HEK293T (cell line): ENCODE results near the gene TDRKH.

ENCODE experiments used
- BHLHE40 ChIP-seq: fragments of 450-650 bp; IDR thresholded peaks from 2 replicates; pipeline ENCODE4 v1.6.1; 2016; ENCODE audit warnings: mild to moderate bottlenecking, moderate library complexity, borderline replicate concordance
- ELF4 ChIP-seq: fragments of 450-650 bp; IDR thresholded peaks from 2 replicates; pipeline ENCODE4 v1.6.1; 2017; ENCODE audit warnings: antibody characterized with exemption
- FOXA1 ChIP-seq: fragments of 450-650 bp; IDR thresholded peaks from 2 replicates; pipeline ENCODE4 v1.6.1; 2016; ENCODE audit warnings: mild to moderate bottlenecking
- FOXM1 ChIP-seq: fragments of 450-650 bp; IDR thresholded peaks from 2 replicates; pipeline ENCODE4 v1.6.1; 2017; ENCODE audit warnings: mild to moderate bottlenecking, borderline replicate concordance
- HDGF ChIP-seq: fragments of 450-650 bp; IDR thresholded peaks from 2 replicates; pipeline ENCODE4 v1.6.1; 2017; ENCODE audit warnings: antibody characterized with exemption, borderline replicate concordance
- L3MBTL2 ChIP-seq: fragments of 450-650 bp; conservative IDR thresholded peaks from 2 replicates; pipeline ENCODE4 v1.6.1; 2016; ENCODE audit warnings: mild to moderate bottlenecking
- LEF1 ChIP-seq: fragments of 450-650 bp; IDR thresholded peaks from 2 replicates; pipeline ENCODE4 v1.6.1; 2017; ENCODE audit warnings: mild to moderate bottlenecking, borderline replicate concordance
- NFRKB ChIP-seq: fragments of 450-650 bp; IDR thresholded peaks from 2 replicates; pipeline ENCODE4 v1.6.1; 2016; ENCODE audit warnings: mild to moderate bottlenecking, moderate library complexity
- PKNOX1 ChIP-seq: fragments of 450-650 bp; IDR thresholded peaks from 2 replicates; pipeline ENCODE4 v1.6.1; 2016
- SP1 ChIP-seq: fragments of 450-650 bp; IDR thresholded peaks from 2 replicates; pipeline ENCODE4 v1.6.1; 2017
- SUZ12 ChIP-seq: fragments of 450-650 bp; IDR thresholded peaks from 2 replicates; pipeline ENCODE4 v1.6.1; 2016; ENCODE audit warnings: mild to moderate bottlenecking
- ZNF384 ChIP-seq: fragments of 450-650 bp; IDR thresholded peaks from 2 replicates; pipeline ENCODE4 v1.6.1; 2016

- TF ChIP-seq SP1 (no peak), FOXM1 (no peak), BHLHE40 (no peak), PKNOX1 (no peak), FOXA1 (no peak), ZNF384 (no peak), HDGF (no peak), LEF1 (no peak), L3MBTL2 (no peak), SUZ12 (no peak), ELF4 (no peak), NFRKB (no peak)
These were observed 12.1 kb upstream of the TDRKH start for GRCh38 chr1:151802372-151802771.
